ENCODE data around the gene LIX1. TPM values are rescaled to one million over a fixed set of nuclear protein-coding genes. Genes with fewer than 3 reads are reported as not detected.

Gene LIX1
- total RNA-seq, 1 experiment from 2014 or later = not detected

DNA sequence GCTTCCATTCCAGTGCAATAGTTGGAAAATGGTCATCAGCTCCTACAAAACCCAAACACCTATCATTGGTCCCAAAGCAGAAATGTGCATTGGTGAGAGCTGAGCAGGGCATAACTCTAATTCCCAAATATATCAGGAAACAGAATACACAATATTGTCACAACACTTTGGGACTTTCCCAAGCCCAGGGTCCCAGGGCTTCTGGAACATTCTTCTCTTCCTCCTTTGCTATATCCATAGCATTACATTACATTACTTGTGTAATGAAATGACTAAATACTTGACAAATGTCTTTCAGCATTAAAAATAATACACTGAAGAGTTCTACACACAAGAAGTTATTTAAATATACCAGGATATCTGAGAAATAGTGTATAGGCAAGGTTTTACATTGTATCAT lies 45.6 kb downstream of the LIX1 start:
- Mint-ChIP-seq H3K9me3 (peaks cover 5% of the 10 kb centered on the region), H3K36me3 (no peaks in the 10 kb centered on the region), H3K27me3 (ENCODE audit: low read depth) (no peaks in the 10 kb centered on the region), H3K4me3 (no peak overlapping the region), H3K4me1 (peaks cover 39% of the 10 kb centered on the region), H3K27ac (no peak overlapping the region; the same call in 1 of the 2 replicates)
- no peak for DNase-seq (ENCODE audit: low spot score)
- ChIA-PET CTCF (no interaction called here), POLR2A (interaction anchor here (0.6 kb wide), 1 partner anchor 68 kb away, joined by 3 read pairs; no protein-coding TSS in a partner anchor)
- no peak for ATAC-seq
- TF ChIP-seq, protein P1, sequence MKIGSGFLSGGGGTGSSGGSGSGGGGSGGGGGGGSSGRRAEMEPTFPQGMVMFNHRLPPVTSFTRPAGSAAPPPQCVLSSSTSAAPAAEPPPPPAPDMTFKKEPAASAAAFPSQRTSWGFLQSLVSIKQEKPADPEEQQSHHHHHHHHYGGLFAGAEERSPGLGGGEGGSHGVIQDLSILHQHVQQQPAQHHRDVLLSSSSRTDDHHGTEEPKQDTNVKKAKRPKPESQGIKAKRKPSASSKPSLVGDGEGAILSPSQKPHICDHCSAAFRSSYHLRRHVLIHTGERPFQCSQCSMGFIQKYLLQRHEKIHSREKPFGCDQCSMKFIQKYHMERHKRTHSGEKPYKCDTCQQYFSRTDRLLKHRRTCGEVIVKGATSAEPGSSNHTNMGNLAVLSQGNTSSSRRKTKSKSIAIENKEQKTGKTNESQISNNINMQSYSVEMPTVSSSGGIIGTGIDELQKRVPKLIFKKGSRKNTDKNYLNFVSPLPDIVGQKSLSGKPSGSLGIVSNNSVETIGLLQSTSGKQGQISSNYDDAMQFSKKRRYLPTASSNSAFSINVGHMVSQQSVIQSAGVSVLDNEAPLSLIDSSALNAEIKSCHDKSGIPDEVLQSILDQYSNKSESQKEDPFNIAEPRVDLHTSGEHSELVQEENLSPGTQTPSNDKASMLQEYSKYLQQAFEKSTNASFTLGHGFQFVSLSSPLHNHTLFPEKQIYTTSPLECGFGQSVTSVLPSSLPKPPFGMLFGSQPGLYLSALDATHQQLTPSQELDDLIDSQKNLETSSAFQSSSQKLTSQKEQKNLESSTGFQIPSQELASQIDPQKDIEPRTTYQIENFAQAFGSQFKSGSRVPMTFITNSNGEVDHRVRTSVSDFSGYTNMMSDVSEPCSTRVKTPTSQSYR (CRISPR knock-in tag; IDR thresholded peaks at IDR 0.05) = no peak
- TF ChIP-seq ZNF219 (CRISPR knock-in tag; IDR thresholded peaks at IDR 0.05; ENCODE audit: borderline replicate concordance) = no peak
- no peak for TF ChIP-seq FOXJ3 (CRISPR knock-in tag; IDR thresholded peaks at IDR 0.05; ENCODE audit: borderline replicate concordance)
- TF ChIP-seq NR2C2 (CRISPR knock-in tag; IDR thresholded peaks at IDR 0.05) = no peak
- TF ChIP-seq, protein P2, sequence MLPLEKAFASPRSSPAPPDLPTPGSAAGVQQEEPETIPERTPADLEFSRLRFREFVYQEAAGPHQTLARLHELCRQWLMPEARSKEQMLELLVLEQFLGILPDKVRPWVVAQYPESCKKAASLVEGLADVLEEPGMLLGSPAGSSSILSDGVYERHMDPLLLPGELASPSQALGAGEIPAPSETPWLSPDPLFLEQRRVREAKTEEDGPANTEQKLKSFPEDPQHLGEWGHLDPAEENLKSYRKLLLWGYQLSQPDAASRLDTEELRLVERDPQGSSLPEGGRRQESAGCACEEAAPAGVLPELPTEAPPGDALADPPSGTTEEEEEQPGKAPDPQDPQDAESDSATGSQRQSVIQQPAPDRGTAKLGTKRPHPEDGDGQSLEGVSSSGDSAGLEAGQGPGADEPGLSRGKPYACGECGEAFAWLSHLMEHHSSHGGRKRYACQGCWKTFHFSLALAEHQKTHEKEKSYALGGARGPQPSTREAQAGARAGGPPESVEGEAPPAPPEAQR (CRISPR knock-in tag; IDR thresholded peaks at IDR 0.05) = no peak
- TF ChIP-seq CREB1 (CRISPR knock-in tag; IDR thresholded peaks at IDR 0.05) = no peak
- TF ChIP-seq, protein P3, sequence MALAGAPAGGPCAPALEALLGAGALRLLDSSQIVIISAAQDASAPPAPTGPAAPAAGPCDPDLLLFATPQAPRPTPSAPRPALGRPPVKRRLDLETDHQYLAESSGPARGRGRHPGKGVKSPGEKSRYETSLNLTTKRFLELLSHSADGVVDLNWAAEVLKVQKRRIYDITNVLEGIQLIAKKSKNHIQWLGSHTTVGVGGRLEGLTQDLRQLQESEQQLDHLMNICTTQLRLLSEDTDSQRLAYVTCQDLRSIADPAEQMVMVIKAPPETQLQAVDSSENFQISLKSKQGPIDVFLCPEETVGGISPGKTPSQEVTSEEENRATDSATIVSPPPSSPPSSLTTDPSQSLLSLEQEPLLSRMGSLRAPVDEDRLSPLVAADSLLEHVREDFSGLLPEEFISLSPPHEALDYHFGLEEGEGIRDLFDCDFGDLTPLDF (CRISPR knock-in tag; IDR thresholded peaks at IDR 0.05) = no peak

DNA sequence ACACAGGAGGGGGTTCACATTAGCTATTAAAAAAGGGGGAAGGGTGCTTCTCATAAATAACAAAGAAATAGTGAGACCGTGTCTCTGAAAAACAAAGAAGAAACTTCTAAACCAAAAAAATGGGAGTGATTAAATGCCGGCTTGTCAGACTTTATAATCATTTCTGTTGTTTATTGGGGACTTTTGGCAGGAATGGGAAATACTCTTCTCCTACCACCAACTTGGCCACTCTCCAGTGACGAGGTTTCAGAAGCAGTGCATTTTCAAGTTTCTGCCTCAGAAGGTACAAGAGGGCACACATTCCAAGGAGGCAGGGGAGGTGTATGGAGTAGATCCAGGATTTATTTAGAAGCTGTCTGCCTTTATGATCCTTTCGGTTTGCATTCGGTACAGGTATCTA lies 46.2 kb downstream of the LIX1 start:
- TF ChIP-seq ATF1 (CRISPR knock-in tag; IDR thresholded peaks at IDR 0.05) (no peak), ZBTB21 (CRISPR knock-in tag; IDR thresholded peaks at IDR 0.05; ENCODE audit: borderline replicate concordance) (no peak), IRF2 (CRISPR knock-in tag; IDR thresholded peaks at IDR 0.05; ENCODE audit: borderline replicate concordance, low read depth) (no peak), NR3C1 (CRISPR knock-in tag; conservative IDR thresholded peaks at IDR 0.05; ENCODE audit: low read depth) (no peak), ZNF219 (CRISPR knock-in tag; IDR thresholded peaks at IDR 0.05; ENCODE audit: borderline replicate concordance) (no peak), NFATC4 (CRISPR knock-in tag; IDR thresholded peaks at IDR 0.05) (no peak), TEAD1 (CRISPR knock-in tag; IDR thresholded peaks at IDR 0.05) (no peak), ELF4 (CRISPR knock-in tag; IDR thresholded peaks at IDR 0.05; ENCODE audit: low read depth) (no peak), FOXP1 (CRISPR knock-in tag; IDR thresholded peaks at IDR 0.05; ENCODE audit: borderline replicate concordance) (no peak)
- TF ChIP-seq, protein P4, sequence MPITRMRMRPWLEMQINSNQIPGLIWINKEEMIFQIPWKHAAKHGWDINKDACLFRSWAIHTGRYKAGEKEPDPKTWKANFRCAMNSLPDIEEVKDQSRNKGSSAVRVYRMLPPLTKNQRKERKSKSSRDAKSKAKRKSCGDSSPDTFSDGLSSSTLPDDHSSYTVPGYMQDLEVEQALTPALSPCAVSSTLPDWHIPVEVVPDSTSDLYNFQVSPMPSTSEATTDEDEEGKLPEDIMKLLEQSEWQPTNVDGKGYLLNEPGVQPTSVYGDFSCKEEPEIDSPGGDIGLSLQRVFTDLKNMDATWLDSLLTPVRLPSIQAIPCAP (CRISPR knock-in tag; IDR thresholded peaks at IDR 0.05) = no peak
- TF ChIP-seq, protein P5, sequence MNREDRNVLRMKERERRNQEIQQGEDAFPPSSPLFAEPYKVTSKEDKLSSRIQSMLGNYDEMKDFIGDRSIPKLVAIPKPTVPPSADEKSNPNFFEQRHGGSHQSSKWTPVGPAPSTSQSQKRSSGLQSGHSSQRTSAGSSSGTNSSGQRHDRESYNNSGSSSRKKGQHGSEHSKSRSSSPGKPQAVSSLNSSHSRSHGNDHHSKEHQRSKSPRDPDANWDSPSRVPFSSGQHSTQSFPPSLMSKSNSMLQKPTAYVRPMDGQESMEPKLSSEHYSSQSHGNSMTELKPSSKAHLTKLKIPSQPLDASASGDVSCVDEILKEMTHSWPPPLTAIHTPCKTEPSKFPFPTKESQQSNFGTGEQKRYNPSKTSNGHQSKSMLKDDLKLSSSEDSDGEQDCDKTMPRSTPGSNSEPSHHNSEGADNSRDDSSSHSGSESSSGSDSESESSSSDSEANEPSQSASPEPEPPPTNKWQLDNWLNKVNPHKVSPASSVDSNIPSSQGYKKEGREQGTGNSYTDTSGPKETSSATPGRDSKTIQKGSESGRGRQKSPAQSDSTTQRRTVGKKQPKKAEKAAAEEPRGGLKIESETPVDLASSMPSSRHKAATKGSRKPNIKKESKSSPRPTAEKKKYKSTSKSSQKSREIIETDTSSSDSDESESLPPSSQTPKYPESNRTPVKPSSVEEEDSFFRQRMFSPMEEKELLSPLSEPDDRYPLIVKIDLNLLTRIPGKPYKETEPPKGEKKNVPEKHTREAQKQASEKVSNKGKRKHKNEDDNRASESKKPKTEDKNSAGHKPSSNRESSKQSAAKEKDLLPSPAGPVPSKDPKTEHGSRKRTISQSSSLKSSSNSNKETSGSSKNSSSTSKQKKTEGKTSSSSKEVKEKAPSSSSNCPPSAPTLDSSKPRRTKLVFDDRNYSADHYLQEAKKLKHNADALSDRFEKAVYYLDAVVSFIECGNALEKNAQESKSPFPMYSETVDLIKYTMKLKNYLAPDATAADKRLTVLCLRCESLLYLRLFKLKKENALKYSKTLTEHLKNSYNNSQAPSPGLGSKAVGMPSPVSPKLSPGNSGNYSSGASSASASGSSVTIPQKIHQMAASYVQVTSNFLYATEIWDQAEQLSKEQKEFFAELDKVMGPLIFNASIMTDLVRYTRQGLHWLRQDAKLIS (CRISPR knock-in tag; IDR thresholded peaks at IDR 0.05; ENCODE audit: borderline replicate concordance) = no peak
- DNase-seq (ENCODE audit: low spot score) = no peak

More for the DNA sequence above, 46.2 kb downstream of the LIX1 start:
- H3K27ac Mint-ChIP-seq = no peak overlapping the region; the same call in none of the 2 replicates
- CTCF ChIA-PET = no interaction called here
- peaks cover 5% of the 10 kb centered on the region for H3K9me3 Mint-ChIP-seq
- POLR2A ChIA-PET = no interaction called here
- H3K27me3 Mint-ChIP-seq (ENCODE audit: low read depth) = no peaks in the 10 kb centered on the region
- H3K36me3 Mint-ChIP-seq = no peaks in the 10 kb centered on the region
- peaks cover 32% of the 10 kb centered on the region for H3K4me1 Mint-ChIP-seq
- no peak overlapping the region for H3K4me3 Mint-ChIP-seq
- ATAC-seq = peak; percentile 46
